Panc1 (cell line): ENCODE data around the gene RAI1.

Experiments
- POLR2AphosphoS5 ChIP-seq: IDR thresholded peaks from 2 replicates; pipeline ENCODE4 v1.6.1; 2012; ENCODE audit warnings: mild to moderate bottlenecking, low read depth, low read length, moderate library complexity
- TCF7L2 ChIP-seq: IDR thresholded peaks from 2 replicates; pipeline ENCODE4 v1.6.1; 2011; ENCODE audit warnings: mild to moderate bottlenecking, low read depth, low read length, inconsistent platforms
- TF ChIP-seq, protein P1 (sequence below): fragments of 450-650 bp; IDR thresholded peaks from 2 replicates; pipeline ENCODE4 v1.5.1; 2017; ENCODE audit warnings: mild to moderate bottlenecking
- TF ChIP-seq, protein P2 (sequence below), 2 experiments: IDR thresholded peaks; 2 replicates each; pipeline ENCODE4 v1.6.1; 2011 to 2012; ENCODE audit warnings: low read depth in 2 of 2, control low read depth in 1 of 2, low read length in 1 of 2, mild to moderate bottlenecking in 1 of 2, moderate library complexity in 1 of 2; ENCODE audit not compliant: insufficient read depth in 1 of 2

DNA sequence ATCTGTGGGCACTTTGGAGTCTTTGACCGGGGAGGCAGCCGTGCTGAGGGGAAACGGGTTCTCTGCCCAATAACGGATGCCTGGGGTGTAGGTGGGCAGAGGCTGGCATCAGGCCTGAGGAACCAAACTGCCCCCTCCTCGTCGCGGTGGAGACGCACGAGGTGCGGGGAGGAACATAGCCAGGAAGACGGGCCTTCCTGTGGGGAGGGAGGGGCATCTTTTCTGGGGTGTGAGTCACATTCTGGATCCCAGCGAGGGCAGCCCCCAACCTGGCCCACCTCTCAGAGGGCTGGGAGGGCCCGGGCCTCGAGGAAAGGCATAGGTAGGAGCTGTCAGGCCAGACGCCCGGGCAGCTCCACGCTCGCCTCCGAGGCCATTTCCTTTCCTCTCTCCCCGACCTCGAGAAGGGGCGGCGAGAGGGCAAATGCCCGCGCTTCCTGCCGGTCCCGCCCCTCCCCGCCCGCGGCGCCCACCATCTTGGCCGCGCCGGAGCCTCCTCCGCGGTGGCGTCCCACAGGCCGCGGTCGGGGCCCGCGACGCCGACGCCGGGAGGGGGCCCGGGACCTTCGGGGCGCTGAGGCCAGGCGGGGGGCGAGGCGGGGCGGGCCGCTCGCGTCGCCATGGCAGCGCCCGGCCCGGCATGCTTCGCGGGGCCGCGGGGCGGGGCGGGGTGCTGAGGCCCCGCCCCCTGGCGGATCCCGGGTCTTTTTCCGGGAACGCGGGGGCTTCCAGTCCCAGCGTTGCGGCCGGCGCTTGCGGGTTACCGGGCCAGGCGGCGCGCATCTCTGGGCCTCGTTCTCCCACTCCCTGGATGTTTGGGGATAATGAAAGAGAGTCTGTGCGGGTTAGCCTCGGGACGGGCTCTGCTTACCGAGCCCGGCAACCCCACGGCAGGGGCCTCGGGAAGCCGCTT lies 13.2 kb downstream of the RAI1 start:
- TF ChIP-seq, protein P1, sequence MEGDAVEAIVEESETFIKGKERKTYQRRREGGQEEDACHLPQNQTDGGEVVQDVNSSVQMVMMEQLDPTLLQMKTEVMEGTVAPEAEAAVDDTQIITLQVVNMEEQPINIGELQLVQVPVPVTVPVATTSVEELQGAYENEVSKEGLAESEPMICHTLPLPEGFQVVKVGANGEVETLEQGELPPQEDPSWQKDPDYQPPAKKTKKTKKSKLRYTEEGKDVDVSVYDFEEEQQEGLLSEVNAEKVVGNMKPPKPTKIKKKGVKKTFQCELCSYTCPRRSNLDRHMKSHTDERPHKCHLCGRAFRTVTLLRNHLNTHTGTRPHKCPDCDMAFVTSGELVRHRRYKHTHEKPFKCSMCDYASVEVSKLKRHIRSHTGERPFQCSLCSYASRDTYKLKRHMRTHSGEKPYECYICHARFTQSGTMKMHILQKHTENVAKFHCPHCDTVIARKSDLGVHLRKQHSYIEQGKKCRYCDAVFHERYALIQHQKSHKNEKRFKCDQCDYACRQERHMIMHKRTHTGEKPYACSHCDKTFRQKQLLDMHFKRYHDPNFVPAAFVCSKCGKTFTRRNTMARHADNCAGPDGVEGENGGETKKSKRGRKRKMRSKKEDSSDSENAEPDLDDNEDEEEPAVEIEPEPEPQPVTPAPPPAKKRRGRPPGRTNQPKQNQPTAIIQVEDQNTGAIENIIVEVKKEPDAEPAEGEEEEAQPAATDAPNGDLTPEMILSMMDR: no peak
- TF ChIP-seq POLR2AphosphoS5 (peak; percentile 56), TCF7L2 (no peak)
- TF ChIP-seq, protein P2, sequence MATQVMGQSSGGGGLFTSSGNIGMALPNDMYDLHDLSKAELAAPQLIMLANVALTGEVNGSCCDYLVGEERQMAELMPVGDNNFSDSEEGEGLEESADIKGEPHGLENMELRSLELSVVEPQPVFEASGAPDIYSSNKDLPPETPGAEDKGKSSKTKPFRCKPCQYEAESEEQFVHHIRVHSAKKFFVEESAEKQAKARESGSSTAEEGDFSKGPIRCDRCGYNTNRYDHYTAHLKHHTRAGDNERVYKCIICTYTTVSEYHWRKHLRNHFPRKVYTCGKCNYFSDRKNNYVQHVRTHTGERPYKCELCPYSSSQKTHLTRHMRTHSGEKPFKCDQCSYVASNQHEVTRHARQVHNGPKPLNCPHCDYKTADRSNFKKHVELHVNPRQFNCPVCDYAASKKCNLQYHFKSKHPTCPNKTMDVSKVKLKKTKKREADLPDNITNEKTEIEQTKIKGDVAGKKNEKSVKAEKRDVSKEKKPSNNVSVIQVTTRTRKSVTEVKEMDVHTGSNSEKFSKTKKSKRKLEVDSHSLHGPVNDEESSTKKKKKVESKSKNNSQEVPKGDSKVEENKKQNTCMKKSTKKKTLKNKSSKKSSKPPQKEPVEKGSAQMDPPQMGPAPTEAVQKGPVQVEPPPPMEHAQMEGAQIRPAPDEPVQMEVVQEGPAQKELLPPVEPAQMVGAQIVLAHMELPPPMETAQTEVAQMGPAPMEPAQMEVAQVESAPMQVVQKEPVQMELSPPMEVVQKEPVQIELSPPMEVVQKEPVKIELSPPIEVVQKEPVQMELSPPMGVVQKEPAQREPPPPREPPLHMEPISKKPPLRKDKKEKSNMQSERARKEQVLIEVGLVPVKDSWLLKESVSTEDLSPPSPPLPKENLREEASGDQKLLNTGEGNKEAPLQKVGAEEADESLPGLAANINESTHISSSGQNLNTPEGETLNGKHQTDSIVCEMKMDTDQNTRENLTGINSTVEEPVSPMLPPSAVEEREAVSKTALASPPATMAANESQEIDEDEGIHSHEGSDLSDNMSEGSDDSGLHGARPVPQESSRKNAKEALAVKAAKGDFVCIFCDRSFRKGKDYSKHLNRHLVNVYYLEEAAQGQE (IDR thresholded peaks at IDR 0.05; ENCODE audit: insufficient read depth in 1 of 2, low read depth in 2 of 2, low read length in 1 of 2): no peak
